ENCODE results near the gene COQ3. TPM values are rescaled to one million over a fixed set of nuclear protein-coding genes. Genes with fewer than 3 reads are reported as not detected.

COQ3 gene
- total RNA-seq, 1 experiment from 2014 or later, result 10.9 TPM

DNA sequence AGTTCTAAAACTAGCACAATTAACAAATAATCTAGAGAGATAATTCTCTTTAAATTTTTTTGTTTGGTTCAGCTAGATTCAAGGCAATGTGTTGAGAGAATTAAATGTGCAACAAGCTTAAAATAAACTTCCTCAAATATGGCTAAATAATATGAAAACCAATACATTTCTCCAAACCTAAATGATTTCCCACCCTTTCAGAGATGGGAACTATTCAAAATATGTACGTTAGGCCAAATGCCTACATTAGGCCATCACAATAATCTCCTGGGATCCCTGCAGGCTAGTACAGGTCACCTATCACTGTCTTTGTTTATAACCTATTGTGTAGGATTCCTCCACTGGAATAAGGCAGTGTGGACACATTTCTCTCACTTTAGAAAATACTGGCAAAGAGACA, 46.2 kb downstream of the COQ3 start:
- no peak overlapping the region for H3K14ac ChIP-seq (ENCODE audit: insufficient read depth, low read length)
- no peaks in the 10 kb centered on the region for H3K27me3 ChIP-seq (ENCODE audit: insufficient read depth, low read length)
- H3T11ph ChIP-seq (ENCODE audit: low read length), result no peak overlapping the region
- peak overlapping the region; percentile 75 for H3K4me2 ChIP-seq (ENCODE audit: insufficient read depth, insufficient read length, low read length)
- peaks cover 8% of the 10 kb centered on the region for H3K23me2 ChIP-seq (ENCODE audit: insufficient read length, low read depth, low read length, poor library complexity, severe bottlenecking)
- no peak for TF ChIP-seq CTCF (conservative IDR thresholded peaks at IDR 0.05)
- no peaks in the 10 kb centered on the region for H3K9me3 Mint-ChIP-seq
- no peaks in the 10 kb centered on the region for H3K36me3 Mint-ChIP-seq (ENCODE audit: insufficient read depth in 1 of 3, low read depth in 3 of 3)
- no peak overlapping the region for H2BK12ac ChIP-seq (ENCODE audit: insufficient read length, low read depth, low read length)
- no peak overlapping the region for H2BK20ac ChIP-seq (ENCODE audit: low read depth, low read length, poor library complexity, severe bottlenecking)
- no peaks in the 10 kb centered on the region for H3K9me3 ChIP-seq (ENCODE audit: control insufficient read depth, low read depth, low read length)
- DNase-seq, result no peak
- no peaks in the 10 kb centered on the region for H4K20me1 ChIP-seq (ENCODE audit: control insufficient read depth, insufficient read depth, insufficient read length)
- H3K23ac ChIP-seq (ENCODE audit: insufficient read length, low read depth, low read length), result no peak overlapping the region
- H2BK120ac ChIP-seq (ENCODE audit: low read depth, low read length, poor library complexity, severe bottlenecking), result no peak overlapping the region
- H3K27me3 Mint-ChIP-seq (ENCODE audit: low read depth), result peaks cover 13% of the 10 kb centered on the region
- H3K4me1 ChIP-seq (ENCODE audit: insufficient read depth, low read length), result peaks cover 8% of the 10 kb centered on the region; the same call in 1 of the 2 replicates
- WGBS (ENCODE audit: extremely low coverage, insufficient read length, low lambda C conversion rate), result no CpG with 5 or more reads among the region's 1 CpG
- no peak overlapping the region for H2BK5ac ChIP-seq (ENCODE audit: insufficient read length, low read length)
- H3K27ac ChIP-seq (ENCODE audit: insufficient read length, low read depth, low read length), result no peak overlapping the region
- peaks cover 39 to 41% of the 10 kb centered on the region in 2 experiments for H3K4me1 Mint-ChIP-seq
- H3K27ac Mint-ChIP-seq, result 0 out of 7 replicates have a peak overlapping the region, but pooled peaks of 1 of the 3 experiments have one; percentile 61
- H3K18ac ChIP-seq (ENCODE audit: insufficient read length, low read depth, low read length), result no peak overlapping the region
- no peak overlapping the region for H4K8ac ChIP-seq (replicated peaks; ENCODE audit: insufficient read length, low read depth, low read length)
- no peak overlapping the region for H2AK5ac ChIP-seq (ENCODE audit: insufficient read length, low read length)
- no peaks in the 10 kb centered on the region for H3K79me2 ChIP-seq (ENCODE audit: insufficient read depth, low read length)
- no peak overlapping the region for H3K56ac ChIP-seq (ENCODE audit: insufficient read length, low read depth, low read length)
- no peak overlapping the region for H3K4ac ChIP-seq (ENCODE audit: low read depth, low read length)
- no peak overlapping the region for H2BK15ac ChIP-seq (ENCODE audit: low read depth, low read length)
- no peak overlapping the region for H3K9ac ChIP-seq (ENCODE audit: extremely low read depth, insufficient read length, low read length)
- no peak overlapping the region for H2AFZ ChIP-seq (ENCODE audit: low read length)
- H3K79me1 ChIP-seq (ENCODE audit: insufficient read depth, low read depth, low read length, poor library complexity, severe bottlenecking), result no peaks in the 10 kb centered on the region
- no peak overlapping the region for H4K5ac ChIP-seq (ENCODE audit: insufficient read length, low read depth, low read length)
- H3K4me3 Mint-ChIP-seq, result peak overlapping the region; percentile 81 to 91
- no peak overlapping the region for H4K91ac ChIP-seq (ENCODE audit: insufficient read length, low read depth, low read length)

Data from H9 (cell line).